WI38 (cell line): ENCODE results near the gene PDE4B.

ENCODE experiments used
- H3K4me3 ChIP-seq: 2 replicates; pipeline ENCODE4 v1.5.1; 2011; ENCODE audit warnings: low read depth, mild to moderate bottlenecking, control low read depth, low read length
- TF ChIP-seq, protein P1 (sequence below): IDR thresholded peaks from 2 replicates; pipeline ENCODE4 v1.5.1; 2012; ENCODE audit warnings: low read depth, mild to moderate bottlenecking, control low read depth, low read length

The PDE4B gene

DNA sequence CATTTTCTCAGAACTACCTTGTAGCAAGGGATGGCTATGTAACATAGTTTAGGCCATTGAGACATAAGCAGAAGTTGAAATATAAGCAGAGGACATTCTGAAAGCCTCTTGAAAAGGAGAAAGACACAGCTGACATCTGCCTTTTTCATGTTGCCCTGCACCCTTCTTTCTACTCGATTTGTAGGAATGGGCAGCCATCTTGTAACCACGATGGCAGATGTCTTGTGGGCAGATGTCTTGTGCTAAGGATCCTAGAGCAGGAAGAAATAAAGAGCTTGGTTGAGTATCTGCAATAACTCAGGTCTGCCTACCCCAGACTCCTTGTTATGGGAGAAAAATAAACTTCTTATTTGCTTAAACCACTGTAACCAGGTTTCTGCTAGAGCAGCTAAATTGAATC is 351.0 kb downstream of the PDE4B start:
- TF ChIP-seq, protein P1, sequence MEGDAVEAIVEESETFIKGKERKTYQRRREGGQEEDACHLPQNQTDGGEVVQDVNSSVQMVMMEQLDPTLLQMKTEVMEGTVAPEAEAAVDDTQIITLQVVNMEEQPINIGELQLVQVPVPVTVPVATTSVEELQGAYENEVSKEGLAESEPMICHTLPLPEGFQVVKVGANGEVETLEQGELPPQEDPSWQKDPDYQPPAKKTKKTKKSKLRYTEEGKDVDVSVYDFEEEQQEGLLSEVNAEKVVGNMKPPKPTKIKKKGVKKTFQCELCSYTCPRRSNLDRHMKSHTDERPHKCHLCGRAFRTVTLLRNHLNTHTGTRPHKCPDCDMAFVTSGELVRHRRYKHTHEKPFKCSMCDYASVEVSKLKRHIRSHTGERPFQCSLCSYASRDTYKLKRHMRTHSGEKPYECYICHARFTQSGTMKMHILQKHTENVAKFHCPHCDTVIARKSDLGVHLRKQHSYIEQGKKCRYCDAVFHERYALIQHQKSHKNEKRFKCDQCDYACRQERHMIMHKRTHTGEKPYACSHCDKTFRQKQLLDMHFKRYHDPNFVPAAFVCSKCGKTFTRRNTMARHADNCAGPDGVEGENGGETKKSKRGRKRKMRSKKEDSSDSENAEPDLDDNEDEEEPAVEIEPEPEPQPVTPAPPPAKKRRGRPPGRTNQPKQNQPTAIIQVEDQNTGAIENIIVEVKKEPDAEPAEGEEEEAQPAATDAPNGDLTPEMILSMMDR = no peak
- H3K4me3 ChIP-seq = no peak overlapping the region

DNA sequence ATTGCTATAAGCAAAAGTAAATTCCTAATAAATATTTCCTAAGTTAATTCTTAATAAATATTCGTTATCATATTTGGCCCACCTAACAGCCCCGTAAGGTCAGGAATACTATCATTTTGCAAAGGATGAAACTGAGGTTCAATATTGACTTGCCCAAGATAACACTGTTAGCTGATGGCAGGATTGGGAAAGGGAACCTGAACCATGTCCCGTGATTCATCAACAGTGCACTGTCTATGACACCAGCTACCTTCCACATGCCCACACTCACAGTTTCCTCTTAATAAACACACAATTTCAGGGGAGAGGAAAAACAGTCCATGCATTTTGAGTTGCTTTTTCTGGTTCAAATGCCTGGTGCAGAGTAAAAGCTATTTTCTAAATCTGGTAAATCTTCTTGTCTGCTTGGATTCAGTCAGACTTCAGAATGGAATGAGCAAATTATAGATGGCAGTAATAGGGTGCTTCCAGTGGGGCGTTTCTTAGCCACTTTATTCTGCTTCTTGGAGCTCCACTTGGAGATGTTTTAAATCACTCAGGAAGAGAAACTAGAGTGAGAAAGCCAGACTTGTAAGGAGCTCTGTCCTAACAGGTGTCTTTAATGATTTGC is 354.6 kb downstream of the PDE4B start:
- TF ChIP-seq, protein P1 = no peak
- H3K4me3 ChIP-seq = no peak overlapping the region

DNA sequence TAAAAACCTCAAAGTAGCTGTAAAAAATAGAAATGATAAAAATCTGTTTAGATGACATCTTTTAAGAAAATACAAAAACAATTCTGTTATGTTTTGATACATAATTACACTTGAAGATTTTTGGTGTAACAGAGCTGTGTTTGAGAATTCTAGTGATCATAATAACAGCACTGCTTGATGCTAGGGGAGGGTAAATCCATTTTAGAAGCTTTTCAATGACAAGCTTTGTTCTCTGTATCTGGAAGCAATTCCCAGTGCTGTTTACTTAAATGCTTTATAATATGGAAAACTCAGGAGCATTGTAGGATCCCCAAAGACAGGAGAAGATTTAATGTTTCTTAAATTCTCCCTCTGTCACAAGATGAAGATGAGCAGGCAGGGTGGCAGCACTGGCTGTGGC is 359.3 kb downstream of the PDE4B start:
- no peak overlapping the region for H3K4me3 ChIP-seq
- TF ChIP-seq, protein P1 = no peak

DNA sequence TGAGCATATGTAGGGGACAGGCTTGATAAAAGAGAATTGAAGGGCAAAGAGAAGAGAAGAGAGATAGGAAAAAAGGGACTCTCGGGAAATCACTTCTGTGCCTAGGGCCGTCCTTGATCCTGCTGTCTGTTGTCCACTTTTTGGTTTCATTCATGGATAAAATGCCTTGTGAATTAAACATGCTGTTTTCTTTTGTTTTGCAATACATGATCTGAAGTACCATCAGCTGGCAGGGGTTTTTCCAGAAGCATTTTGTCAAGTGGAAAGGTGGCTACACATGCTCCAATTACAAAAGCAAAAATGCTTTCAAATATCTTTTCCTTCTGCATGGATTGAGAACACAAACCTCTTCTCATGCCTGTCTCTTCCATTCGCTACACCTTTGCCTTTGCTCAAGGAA is 361.7 kb downstream of the PDE4B start:
- H3K4me3 ChIP-seq = no peak overlapping the region
- TF ChIP-seq, protein P1 = no peak

DNA sequence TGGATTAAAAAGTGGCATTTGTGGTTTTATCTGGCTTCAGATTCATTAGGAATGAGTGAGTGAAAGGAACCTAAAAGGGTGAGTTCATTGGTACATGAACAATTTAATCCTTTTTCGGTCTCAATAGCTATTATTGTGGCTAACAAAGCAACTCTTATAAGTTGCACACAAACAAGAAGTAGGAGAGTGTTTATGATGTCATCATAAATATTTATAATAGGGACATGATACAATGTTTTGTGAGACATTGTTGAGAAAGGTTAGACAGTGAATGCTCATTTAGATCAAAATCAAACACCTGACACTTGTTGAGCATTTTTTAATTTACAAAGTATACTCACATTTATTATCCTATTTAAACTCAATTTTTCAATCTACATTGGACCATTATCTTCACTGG is 363.4 kb downstream of the PDE4B start:
- no peak overlapping the region for H3K4me3 ChIP-seq
- TF ChIP-seq, protein P1 = no peak

DNA sequence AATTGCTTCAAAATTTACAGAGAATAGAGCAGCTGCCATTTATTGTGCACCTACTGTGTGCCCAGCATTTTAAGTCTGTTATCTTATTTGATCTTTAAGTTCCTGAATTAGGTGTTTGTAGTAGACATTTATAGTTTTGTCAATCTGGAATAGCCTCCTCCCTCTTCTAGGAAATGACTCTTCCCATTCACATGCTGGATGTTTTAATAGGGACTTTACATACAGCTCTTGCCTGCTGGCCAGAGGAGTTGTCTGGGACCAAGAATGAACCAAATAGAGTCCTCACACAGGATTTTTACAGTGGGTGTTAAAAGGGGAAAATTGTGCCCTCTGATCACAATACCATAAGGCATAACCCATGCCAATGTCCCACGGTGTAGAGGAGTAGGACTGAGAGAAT is 367.1 kb downstream of the PDE4B start:
- no peak overlapping the region for H3K4me3 ChIP-seq
- TF ChIP-seq, protein P1 = no peak

DNA sequence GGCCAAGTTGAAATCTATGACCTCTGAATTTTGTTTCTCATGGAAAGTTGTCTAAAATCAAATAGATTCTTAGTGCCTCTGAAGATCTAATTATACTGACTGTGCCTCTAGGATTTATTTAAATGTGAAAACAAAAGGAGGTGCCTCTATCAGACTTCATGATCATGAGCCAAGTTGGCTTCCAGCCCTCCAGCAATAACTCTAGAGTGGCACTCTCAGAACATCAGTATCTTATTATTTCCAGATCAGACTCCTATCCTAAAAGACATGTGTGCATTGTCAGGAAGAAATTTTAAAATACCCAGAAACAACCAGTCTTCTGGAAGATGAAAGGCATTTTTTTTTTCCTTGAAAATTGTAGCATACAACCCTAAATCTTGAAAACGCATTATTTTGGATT is 368.0 kb downstream of the PDE4B start:
- TF ChIP-seq, protein P1 = no peak

More for the DNA sequence above, 368.0 kb downstream of the PDE4B start:
- no peak overlapping the region for H3K4me3 ChIP-seq
